ENCODE results near the gene ZNF346. TPM values are rescaled to one million over a fixed set of nuclear protein-coding genes. Genes with fewer than 3 reads are reported as not detected.

Gene ZNF346
- total and polyA plus RNA-seq, 2 of the 13 experiments (the other 11 are each of a cell fraction or from before 2014, with no cell fraction given): 8.6 to 19.4 TPM

GRCh38 chr5:177022386-177023302, at the start of gene ZNF346 (continued):
- TF ChIP-seq MBD4 (IDR thresholded peaks at IDR 0.05; ENCODE audit: borderline replicate concordance, low read length) (no peak), TCF7L2 (IDR thresholded peaks at IDR 0.05; ENCODE audit: low read depth, low read length) (no peak), MLX (CRISPR knock-in tag; IDR thresholded peaks at IDR 0.05) (no peak), ZNF737 (CRISPR knock-in tag; IDR thresholded peaks at IDR 0.05; ENCODE audit: borderline replicate concordance) (no peak), ZIK1 (CRISPR knock-in tag; IDR thresholded peaks at IDR 0.05; ENCODE audit: borderline replicate concordance, low read depth) (no peak), CCAR2 (optimal IDR thresholded peaks at IDR 0.05; ENCODE audit: low read depth, low read length) (no peak), TOPORS (CRISPR knock-in tag; IDR thresholded peaks at IDR 0.05) (peak; percentile 87; the same call in 1 of the 2 replicates), ZNF724P (CRISPR knock-in tag; IDR thresholded peaks at IDR 0.05; ENCODE audit: borderline replicate concordance) (no peak), ELF3 (CRISPR knock-in tag; IDR thresholded peaks at IDR 0.05) (no peak), MXD3 (CRISPR knock-in tag; IDR thresholded peaks at IDR 0.05) (peak; percentile 77; the same call in 1 of the 2 replicates), ZFP82 (CRISPR knock-in tag; IDR thresholded peaks at IDR 0.05; ENCODE audit: borderline replicate concordance) (no peak), CENPBD1 (CRISPR knock-in tag; IDR thresholded peaks at IDR 0.05; ENCODE audit: borderline replicate concordance, low read depth) (no peak), HNRNPLL (IDR thresholded peaks at IDR 0.05; ENCODE audit: low read depth, low read length, poor library complexity, severe bottlenecking) (peak; percentile 96), REL (CRISPR knock-in tag; conservative IDR thresholded peaks at IDR 0.05) (no peak), ZNF382 (CRISPR knock-in tag; IDR thresholded peaks at IDR 0.05; ENCODE audit: borderline replicate concordance) (no peak), DZIP1 (CRISPR knock-in tag; IDR thresholded peaks at IDR 0.05) (0 out of 2 replicates have a peak, but pooled peaks have one; percentile 19), ZNF562 (CRISPR knock-in tag; IDR thresholded peaks at IDR 0.05; ENCODE audit: borderline replicate concordance) (no peak), ZMYM4 (CRISPR knock-in tag; IDR thresholded peaks at IDR 0.05) (peak; percentile 72; the same call in 1 of the 2 replicates), LBX2 (CRISPR knock-in tag; IDR thresholded peaks at IDR 0.05; ENCODE audit: borderline replicate concordance) (no peak), ARID2 (CRISPR knock-in tag; IDR thresholded peaks at IDR 0.05; ENCODE audit: borderline replicate concordance) (0 out of 2 replicates have a peak, but pooled peaks have one; percentile 75), ARHGAP35 (CRISPR knock-in tag; IDR thresholded peaks at IDR 0.05; ENCODE audit: borderline replicate concordance) (no peak; the same call in 1 of the 2 replicates), ZNF432 (CRISPR knock-in tag; IDR thresholded peaks at IDR 0.05; ENCODE audit: borderline replicate concordance) (no peak)
